K562 (cell line): ENCODE results near the gene LACC1. TPM values are rescaled to one million over a fixed set of nuclear protein-coding genes. Genes with fewer than 3 reads are reported as not detected.

Experiments used
- ATAC-seq: fragments of 200-7000 bp; cut with Tn5 transposase; 3 replicates; pipeline ENCODE4 v1.9.1; 2020; ENCODE audit warnings: moderate library complexity
- BruUV-seq: library from RNA; stranded (reverse); fragments of 400-500 nt; replicated peaks from 2 replicates; lab custom pipeline; 2021; lab: Mats Ljungman, UMichigan
- CTCF ChIA-PET: fragments of 300-600 bp; formaldehyde crosslinking; extraction: SDS; loops from one replicate; lab custom pipeline; 2021; ENCODE audit warnings: low intra/inter-chr PET ratio; lab: Yijun Ruan, JAX
- POLR2A ChIA-PET: fragments of 300-600, 350-650 bp; sonication (Branson Sonifier 250); formaldehyde crosslinking; extraction: SDS; loops from one replicate; lab custom pipeline; 2021; ENCODE audit warnings: antibody characterized with exemption, inconsistent platforms; lab: Yijun Ruan, JAX
- DNase-seq, 4 experiments: peaks; one replicate each; pipeline versions ENCODE4 v3.0.0 to v3.0.0-alpha.2; 2011 to 2018; ENCODE audit warnings: low spot score in 3 of 4, mixed read lengths in 3 of 4; ENCODE audit errors: extremely low read depth in 1 of 4
- FAIRE-seq: peaks from 2 replicates; lab custom pipeline; 2011; peaks lifted over from hg19 to GRCh38; lab: Jason Lieb, UNC
- H2AFZ ChIP-seq: 2 replicates; pipeline ENCODE4 v1.6.0; 2011; ENCODE audit warnings: low read depth, low read length, control low read depth, inconsistent platforms
- H3K27ac ChIP-seq: fragments of 200-600 bp; 3 replicates; pipeline ENCODE4 v1.8.0; 2011; ENCODE audit warnings: low read depth, mild to moderate bottlenecking, control low read depth, inconsistent platforms, low read length, moderate library complexity, mixed read lengths; ENCODE audit errors: extremely low read depth
- H3K27me3 ChIP-seq, 2 experiments: fragments of 300-600 bp in 1 of 2; 2 replicates in 1 of 2; 3 replicates in 1 of 2; pipeline versions ENCODE4 v1.6.0 to v1.8.0; 2011; ENCODE audit warnings: inconsistent platforms in 2 of 2, low read length in 2 of 2, mild to moderate bottlenecking in 1 of 2, mixed read lengths in 1 of 2, moderate library complexity in 1 of 2; ENCODE audit not compliant: control insufficient read depth in 2 of 2, insufficient read depth in 2 of 2
- H3K36me3 ChIP-seq: fragments of 300-600 bp; 3 replicates; pipeline ENCODE4 v1.8.0; 2011; ENCODE audit warnings: mild to moderate bottlenecking, low read length, inconsistent platforms; ENCODE audit not compliant: control insufficient read depth, insufficient read depth
- H3K4me1 ChIP-seq, 2 experiments: fragments of 200-600 bp in 1 of 2; replicated peaks in 1 of 2; 2 replicates in 1 of 2; 3 replicates in 1 of 2; pipeline versions ENCODE4 v1.5.1 to v1.8.0; 2011; ENCODE audit warnings: inconsistent platforms in 2 of 2, low read length in 2 of 2, mild to moderate bottlenecking in 1 of 2, mixed read lengths in 1 of 2, moderate library complexity in 1 of 2; ENCODE audit not compliant: control insufficient read depth in 2 of 2, insufficient read depth in 2 of 2
- H3K4me2 ChIP-seq: 2 replicates; pipeline ENCODE4 v1.6.1; 2011; ENCODE audit warnings: low read length, control low read depth, inconsistent platforms, mixed read lengths; ENCODE audit not compliant: insufficient read depth
- H3K4me3 ChIP-seq: fragments of 200-600 bp; sonication (generic), shearing (Covaris generic); 2 replicates; pipeline ENCODE4 v1.5.1; 2016; ENCODE audit warnings: control low read depth, inconsistent platforms
- H3K79me2 ChIP-seq: fragments of 200-600 bp; 3 replicates; pipeline ENCODE4 v1.8.0; 2011; ENCODE audit warnings: low read length, inconsistent platforms; ENCODE audit not compliant: control insufficient read depth, insufficient read depth
- H3K9ac ChIP-seq, 2 experiments: 2 replicates each; pipeline versions ENCODE4 v1.6.0 to v1.6.1; 2011; ENCODE audit warnings: low read depth in 2 of 2, low read length in 2 of 2, control low read depth in 1 of 2, inconsistent platforms in 1 of 2, mild to moderate bottlenecking in 1 of 2, mixed read lengths in 1 of 2; ENCODE audit not compliant: insufficient read depth in 1 of 2
- H3K9me1 ChIP-seq: one replicate; pipeline ENCODE4 v1.6.0; 2011; ENCODE audit warnings: inconsistent platforms, mild to moderate bottlenecking, low read length, moderate library complexity; ENCODE audit not compliant: control insufficient read depth, insufficient read depth
- H3K9me3 ChIP-seq: replicated peaks from 2 replicates; pipeline ENCODE4 v1.5.1; 2011; ENCODE audit warnings: low read depth, low read length, inconsistent platforms; ENCODE audit not compliant: control insufficient read depth, insufficient read depth
- H4K20me1 ChIP-seq: replicated peaks from 2 replicates; pipeline ENCODE4 v1.6.1; 2011; ENCODE audit warnings: low read length, inconsistent platforms, mixed read lengths; ENCODE audit not compliant: control insufficient read depth, insufficient read depth
- ARHGAP35 ChIP-seq: fragments of 450-650 bp; IDR thresholded peaks from 2 replicates; pipeline ENCODE4 v1.6.1; 2018; ENCODE audit not compliant: partially characterized antibody
- BRD9 ChIP-seq: fragments of 450-650 bp; IDR thresholded peaks from 2 replicates; pipeline ENCODE4 v1.6.1; 2018; ENCODE audit warnings: low read depth; ENCODE audit not compliant: partially characterized antibody
- CHCHD3 ChIP-seq: fragments of 250-450 bp; sonication (Bioruptor Pico); IDR thresholded peaks from 2 replicates; pipeline ENCODE4 v2.1.2; 2022; ENCODE audit warnings: mild to moderate bottlenecking
- FOXJ3 ChIP-seq: sonication (generic); formaldehyde crosslinking; IDR thresholded peaks from 2 replicates; pipeline ENCODE4 v1.4.0; 2020; ENCODE audit warnings: mild to moderate bottlenecking, missing genetic modification reagents
- HCFC1 ChIP-seq: IDR thresholded peaks from 2 replicates; pipeline ENCODE4 v1.6.1; 2012; ENCODE audit warnings: low read depth, low read length, improper control_type of control experiment
- HDGF ChIP-seq: fragments of 450-650 bp; IDR thresholded peaks from 2 replicates; pipeline ENCODE4 v1.6.1; 2016
- HIVEP1 ChIP-seq: fragments of 250-450 bp; sonication (Bioruptor Pico); IDR thresholded peaks from 2 replicates; pipeline ENCODE4 v1.4.0; 2020; ENCODE audit warnings: mild to moderate bottlenecking
- SAFB ChIP-seq: fragments of 200-400 bp; formaldehyde crosslinking; IDR thresholded peaks from 2 replicates; pipeline ENCODE4 v1.6.1; 2017; ENCODE audit warnings: low read depth, low read length, borderline replicate concordance
- SIRT6 ChIP-seq: IDR thresholded peaks from one replicate; pipeline ENCODE4 v1.6.1; 2012; ENCODE audit warnings: low read depth, mild to moderate bottlenecking, control low read depth, inconsistent platforms, low read length, moderate library complexity
- SIX5 ChIP-seq, 2 experiments: IDR thresholded peaks; 2 replicates each; pipeline ENCODE4 v1.6.1; 2011; ENCODE audit warnings: low read length in 2 of 2, borderline replicate concordance in 1 of 2, low read depth in 1 of 2, mild to moderate bottlenecking in 1 of 2, moderate library complexity in 1 of 2; ENCODE audit not compliant: insufficient read depth in 1 of 2
- TOE1 ChIP-seq, 2 experiments: fragments of 450-650 bp in 1 of 2; sonication (generic) in 1 of 2; formaldehyde crosslinking in 1 of 2; IDR thresholded peaks; 2 replicates each; pipeline versions ENCODE4 v1.7.1 to v1.8.0; 2016 to 2022; ENCODE audit warnings: borderline replicate concordance in 2 of 2, mild to moderate bottlenecking in 2 of 2, antibody characterized with exemption in 1 of 2, inconsistent platforms in 1 of 2, low read depth in 1 of 2, missing genetic modification reagents in 1 of 2, moderate library complexity in 1 of 2
- ZNF133 ChIP-seq: fragments of 250-450 bp; sonication (Bioruptor Pico); IDR thresholded peaks from 2 replicates; pipeline ENCODE4 v1.4.0; 2020; ENCODE audit warnings: mild to moderate bottlenecking
- ZNF75A ChIP-seq: fragments of 450-650 bp; formaldehyde crosslinking; IDR thresholded peaks from 2 replicates; pipeline ENCODE4 v1.4.0; 2020; ENCODE audit warnings: mild to moderate bottlenecking
- ZNF778 ChIP-seq: fragments of 450-650 bp; formaldehyde crosslinking; IDR thresholded peaks from 2 replicates; pipeline ENCODE4 v1.4.0; 2020; ENCODE audit warnings: mild to moderate bottlenecking, moderate library complexity
- WGBS: fragments of 100-300 bp; shearing (Covaris generic); methylation state at CpG from one replicate; pipeline ENCODE4 v1.1.6; 2016; ENCODE audit warnings: low coverage, mixed read lengths; ENCODE audit not compliant: insufficient coverage; ENCODE audit errors: missing lambda C conversion rate; 5-methylcytosine and 5-hydroxymethylcytosine counted together
- in situ Hi-C: fragments of 300-500 bp; cut with MboI; formaldehyde crosslinking; loops from 4 replicates; pipeline ENCODE4 v1.15.0; 2018; ENCODE audit warnings: inconsistent platforms, mixed read lengths
- intact Hi-C: fragments of 100-400 bp; cut with micrococcal nuclease; formaldehyde crosslinking; loops from 2 replicates; pipeline ENCODE4 v1.14.2; 2022
- polyA plus RNA-seq, 8 experiments: library from polyadenylated mRNA; depleted of rRNA in 4 of 8; stranded (reverse) in 5 of 8; unstranded in 3 of 8; fragments of >200 nt; fragmentation: Nextera tagmentation in 2 of 8; fragmentation: Illumina TruSeq in 1 of 8; extraction: Ambion mirVana in 2 of 8; extraction: Trizol in 1 of 8; gene quantifications; 2 replicates each; pipeline versions ENCODE4 v1.2.1 to v1.2.3, GENCODE V29; 2011 to 2014; ENCODE audit warnings: inconsistent platforms in 1 of 8, missing spikeins in 1 of 8
- total RNA-seq, 7 experiments: library from RNA; depleted of rRNA in 6 of 7; stranded (reverse); fragments of >200 nt in 6 of 7; fragmentation: Illumina TruSeq in 2 of 7; extraction: Trizol in 2 of 7; gene quantifications; 2 replicates each; pipeline versions ENCODE4 v1.2.1 to v1.2.3, GENCODE V29; 2011 to 2021; ENCODE audit warnings: low replicate concordance in 1 of 7
- TF ChIP-seq, protein P1 (sequence below): fragments of 250-450 bp; sonication (Bioruptor Pico); IDR thresholded peaks from 2 replicates; pipeline ENCODE4 v1.8.0; 2022; ENCODE audit warnings: moderate library complexity, mild to moderate bottlenecking, inconsistent platforms
- TF ChIP-seq, protein P2 (sequence below): fragments of 250-450 bp; sonication (Bioruptor Pico); IDR thresholded peaks from 2 replicates; pipeline ENCODE4 v1.5.0; 2020; ENCODE audit warnings: mild to moderate bottlenecking, borderline replicate concordance
- TF ChIP-seq, protein P3 (sequence below): fragments of 450-650 bp; IDR thresholded peaks from 2 replicates; pipeline ENCODE4 v1.6.1; 2016; ENCODE audit warnings: antibody characterized with exemption

LACC1 gene
- total and polyA plus RNA-seq, 9 of the 15 experiments (the other 6 are each of a cell fraction or from before 2014, with no cell fraction given): 0.24 TPM; not detected in 8

DNA sequence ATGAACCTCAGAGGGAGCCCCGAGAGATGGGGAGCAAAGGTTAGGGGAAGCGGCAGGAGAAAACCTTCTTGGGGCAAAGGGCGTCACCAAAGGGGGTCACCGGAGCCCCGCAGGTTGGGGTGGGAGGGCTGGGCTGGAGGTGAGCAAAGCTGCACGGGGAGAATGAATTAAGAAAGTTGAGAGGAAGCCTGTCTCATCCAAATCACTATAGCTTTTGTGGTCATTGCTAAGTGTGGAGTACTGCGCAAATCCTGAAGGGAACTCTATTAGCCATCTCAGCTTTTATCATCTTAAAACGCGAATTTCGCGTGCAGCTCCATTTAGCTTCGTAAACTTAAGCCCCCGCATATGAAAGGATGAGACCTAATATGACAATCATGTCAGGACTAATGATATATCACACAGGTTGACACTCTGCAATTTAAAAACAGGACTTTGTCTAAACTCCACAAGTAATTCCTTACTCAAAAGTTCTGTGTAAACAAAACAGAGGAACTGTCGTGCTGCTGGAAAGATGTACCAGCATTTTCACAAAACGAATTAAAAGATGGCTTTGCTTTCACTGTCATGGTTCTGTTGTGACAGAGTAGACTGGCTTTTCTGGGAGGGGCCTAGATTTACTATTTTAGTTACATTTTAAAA lies 631 bp downstream of the LACC1 start:
- intact Hi-C loops: no loop called here
- TF ChIP-seq FOXJ3: no peak
- TF ChIP-seq ZNF778 (CRISPR knock-in tag): no peak
- TF ChIP-seq ZNF133: no peak
- TF ChIP-seq, protein P1, sequence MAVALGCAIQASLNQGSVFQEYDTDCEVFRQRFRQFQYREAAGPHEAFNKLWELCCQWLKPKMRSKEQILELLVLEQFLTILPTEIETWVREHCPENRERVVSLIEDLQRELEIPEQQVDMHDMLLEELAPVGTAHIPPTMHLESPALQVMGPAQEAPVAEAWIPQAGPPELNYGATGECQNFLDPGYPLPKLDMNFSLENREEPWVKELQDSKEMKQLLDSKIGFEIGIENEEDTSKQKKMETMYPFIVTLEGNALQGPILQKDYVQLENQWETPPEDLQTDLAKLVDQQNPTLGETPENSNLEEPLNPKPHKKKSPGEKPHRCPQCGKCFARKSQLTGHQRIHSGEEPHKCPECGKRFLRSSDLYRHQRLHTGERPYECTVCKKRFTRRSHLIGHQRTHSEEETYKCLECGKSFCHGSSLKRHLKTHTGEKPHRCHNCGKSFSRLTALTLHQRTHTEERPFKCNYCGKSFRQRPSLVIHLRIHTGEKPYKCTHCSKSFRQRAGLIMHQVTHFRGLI (CRISPR knock-in tag): no peak
- no peak for TF ChIP-seq BRD9
- TF ChIP-seq, protein P2, sequence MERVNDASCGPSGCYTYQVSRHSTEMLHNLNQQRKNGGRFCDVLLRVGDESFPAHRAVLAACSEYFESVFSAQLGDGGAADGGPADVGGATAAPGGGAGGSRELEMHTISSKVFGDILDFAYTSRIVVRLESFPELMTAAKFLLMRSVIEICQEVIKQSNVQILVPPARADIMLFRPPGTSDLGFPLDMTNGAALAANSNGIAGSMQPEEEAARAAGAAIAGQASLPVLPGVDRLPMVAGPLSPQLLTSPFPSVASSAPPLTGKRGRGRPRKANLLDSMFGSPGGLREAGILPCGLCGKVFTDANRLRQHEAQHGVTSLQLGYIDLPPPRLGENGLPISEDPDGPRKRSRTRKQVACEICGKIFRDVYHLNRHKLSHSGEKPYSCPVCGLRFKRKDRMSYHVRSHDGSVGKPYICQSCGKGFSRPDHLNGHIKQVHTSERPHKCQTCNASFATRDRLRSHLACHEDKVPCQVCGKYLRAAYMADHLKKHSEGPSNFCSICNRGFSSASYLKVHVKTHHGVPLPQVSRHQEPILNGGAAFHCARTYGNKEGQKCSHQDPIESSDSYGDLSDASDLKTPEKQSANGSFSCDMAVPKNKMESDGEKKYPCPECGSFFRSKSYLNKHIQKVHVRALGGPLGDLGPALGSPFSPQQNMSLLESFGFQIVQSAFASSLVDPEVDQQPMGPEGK (CRISPR knock-in tag): no peak
- TF ChIP-seq HDGF: no peak
- no peak for TF ChIP-seq TOE1 (IDR thresholded peaks at IDR 0.05; ENCODE audit: borderline replicate concordance)
- TF ChIP-seq TOE1 (CRISPR knock-in tag; IDR thresholded peaks at IDR 0.05; ENCODE audit: borderline replicate concordance, low read depth): no peak
- no peak for TF ChIP-seq SIRT6
- no peak for TF ChIP-seq ARHGAP35
- no peak for TF ChIP-seq HCFC1
- no peak for TF ChIP-seq SAFB
- TF ChIP-seq ZNF75A: no peak
- TF ChIP-seq CHCHD3 (CRISPR knock-in tag): no peak
- TF ChIP-seq SIX5 (IDR thresholded peaks at IDR 0.05; ENCODE audit: borderline replicate concordance in 1 of 2, insufficient read depth in 1 of 2, low read depth in 1 of 2, low read length in 2 of 2): no peak
- TF ChIP-seq, protein P3, sequence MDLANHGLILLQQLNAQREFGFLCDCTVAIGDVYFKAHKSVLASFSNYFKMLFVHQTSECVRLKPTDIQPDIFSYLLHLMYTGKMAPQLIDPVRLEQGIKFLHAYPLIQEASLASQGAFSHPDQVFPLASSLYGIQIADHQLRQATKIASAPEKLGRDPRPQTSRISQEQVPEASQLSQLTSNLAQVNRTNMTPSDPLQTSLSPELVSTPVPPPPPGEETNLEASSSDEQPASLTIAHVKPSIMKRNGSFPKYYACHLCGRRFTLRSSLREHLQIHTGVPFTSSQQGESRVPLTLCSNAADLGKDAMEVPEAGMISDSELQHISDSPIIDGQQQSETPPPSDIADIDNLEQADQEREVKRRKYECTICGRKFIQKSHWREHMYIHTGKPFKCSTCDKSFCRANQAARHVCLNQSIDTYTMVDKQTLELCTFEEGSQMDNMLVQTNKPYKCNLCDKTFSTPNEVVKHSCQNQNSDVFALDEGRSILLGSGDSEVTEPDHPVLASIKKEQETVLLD: no peak
- no peak for TF ChIP-seq HIVEP1 (CRISPR knock-in tag)

More for the DNA sequence above, 631 bp downstream of the LACC1 start:
- no peak overlapping the region for H3K27ac ChIP-seq
- no peak overlapping the region for H3K4me2 ChIP-seq
- ChIA-PET CTCF (no interaction called here), POLR2A (no interaction called here)
- H3K36me3 ChIP-seq: no peaks in the 10 kb centered on the region
- H3K9ac ChIP-seq: no peak overlapping the region
- no peak overlapping the region for H2AFZ ChIP-seq
- H3K9me3 ChIP-seq: no peaks in the 10 kb centered on the region
- no peaks in the 10 kb centered on the region for H4K20me1 ChIP-seq
- no peak overlapping the region for H3K4me3 ChIP-seq
- FAIRE-seq (no peak), DNase-seq (no peak), ATAC-seq (no peak)
- WGBS: 8% methylated on average over 13 of the region's 15 CpGs
- no peaks in the 10 kb centered on the region; a peak in 1 of 5 replicates for H3K4me1 ChIP-seq
- H3K27me3 ChIP-seq: no peaks in the 10 kb centered on the region
- no peaks in the 10 kb centered on the region for H3K79me2 ChIP-seq
- in situ Hi-C loops: no loop called here
- no peaks in the 10 kb centered on the region for H3K9me1 ChIP-seq
- no TSS peak for BruUV-seq
